Measurements from ENCODE around the gene GRHL1.

Gene GRHL1

DNA sequence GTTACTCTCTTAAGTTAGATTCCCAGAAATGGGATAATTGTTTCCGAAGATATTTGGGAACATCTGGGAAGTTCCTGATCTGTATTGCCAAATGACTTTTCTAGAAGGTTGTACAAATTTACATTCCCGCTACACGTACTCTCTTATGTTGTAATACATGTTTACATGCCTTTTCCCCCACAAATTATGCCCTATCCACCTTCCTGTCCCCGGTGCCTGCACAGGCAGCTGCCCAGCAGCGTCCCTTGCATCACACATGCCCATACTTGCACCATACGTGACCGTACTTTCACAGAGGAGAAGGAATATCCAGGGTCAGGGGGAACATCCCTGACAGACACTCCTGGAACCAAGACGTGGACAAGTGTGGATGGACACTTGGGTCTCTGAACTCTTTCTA lies 67.7 kb downstream of the GRHL1 start:
- H3K27ac ChIP-seq (ENCODE audit: low read depth, low read length), result no peak overlapping the region
- no peaks in the 10 kb centered on the region for H3K27me3 ChIP-seq (ENCODE audit: control insufficient read depth, insufficient read depth, low read length)
- no peaks in the 10 kb centered on the region for H3K4me1 ChIP-seq (ENCODE audit: control insufficient read depth, insufficient read depth, low read length)
- H3K9ac ChIP-seq (ENCODE audit: low read length), result no peak overlapping the region
- no peaks in the 10 kb centered on the region for H3K36me3 ChIP-seq (ENCODE audit: control insufficient read depth, insufficient read depth, low read length)
- H3K4me3 ChIP-seq (ENCODE audit: low read length), result no peak overlapping the region

DNA sequence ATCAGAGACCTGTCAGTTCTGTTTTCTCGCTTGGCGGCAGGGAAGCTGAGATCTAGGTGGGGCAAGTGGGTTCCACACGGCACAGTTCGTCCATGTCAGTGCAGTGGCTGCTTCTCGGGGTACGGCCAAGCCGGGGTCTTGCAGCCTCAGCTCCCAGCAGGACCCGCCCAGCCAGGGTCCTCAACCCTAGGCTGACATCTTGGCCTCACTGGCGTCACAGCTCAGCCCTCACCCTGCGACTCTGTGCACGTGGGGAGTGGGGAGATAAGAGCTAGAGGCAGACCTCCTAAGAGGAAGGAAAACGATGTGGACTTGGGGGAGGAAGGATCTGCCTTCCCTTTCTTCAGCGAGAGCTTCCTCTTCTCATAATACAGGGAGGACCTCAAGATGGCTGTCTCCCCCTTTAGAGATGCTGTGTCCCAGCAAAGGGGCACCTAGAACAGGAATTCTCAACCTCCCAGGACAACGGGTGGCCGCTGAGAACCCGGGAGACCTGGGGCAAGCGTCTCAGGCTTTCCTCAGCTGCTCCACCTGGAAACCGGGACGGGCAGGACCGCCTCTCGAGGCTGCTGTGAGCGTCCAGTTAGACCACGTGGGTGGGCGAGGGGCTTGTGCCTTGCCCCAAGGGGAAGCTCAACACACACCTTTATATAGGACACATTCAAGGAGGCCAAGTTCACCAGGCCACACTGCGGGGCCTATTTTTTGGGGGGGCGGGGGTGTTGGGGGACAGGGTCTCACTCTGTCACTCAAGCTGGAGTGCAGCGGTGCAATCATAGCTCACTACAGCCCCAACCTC lies 68.3 kb downstream of the GRHL1 start:
- no peak overlapping the region for H3K27ac ChIP-seq (ENCODE audit: low read depth, low read length)
- H3K4me1 ChIP-seq (ENCODE audit: control insufficient read depth, insufficient read depth, low read length), result no peaks in the 10 kb centered on the region
- H3K9ac ChIP-seq (ENCODE audit: low read length), result no peak overlapping the region

DNA sequence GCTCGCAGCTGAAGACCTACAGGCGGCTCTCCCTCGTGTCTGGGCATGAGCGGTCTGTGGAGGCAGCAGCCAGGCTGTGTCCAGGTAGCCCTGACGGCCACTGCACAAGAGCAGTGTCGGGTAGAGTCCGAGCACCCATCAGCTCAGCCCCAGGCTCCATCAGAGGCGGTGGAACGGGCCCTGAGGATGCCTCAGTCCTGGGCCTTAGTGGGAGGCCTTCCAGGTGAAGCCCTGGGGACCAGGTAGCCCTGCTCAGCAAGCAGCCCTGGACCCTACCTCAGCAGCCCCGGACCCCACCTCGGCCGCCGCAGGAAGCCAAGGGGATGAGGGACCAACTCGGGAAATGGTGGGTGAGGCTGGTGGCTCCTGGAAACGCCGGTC lies 70.5 kb downstream of the GRHL1 start:
- Histone ChIP-seq H3K27me3 (ENCODE audit: control insufficient read depth, insufficient read depth, low read length) (no peaks in the 10 kb centered on the region), H3K9ac (ENCODE audit: low read length) (no peak overlapping the region), H3K4me1 (ENCODE audit: control insufficient read depth, insufficient read depth, low read length) (no peaks in the 10 kb centered on the region), H3K36me3 (ENCODE audit: control insufficient read depth, insufficient read depth, low read length) (no peaks in the 10 kb centered on the region), H3K27ac (ENCODE audit: low read depth, low read length) (no peak overlapping the region), H3K4me3 (ENCODE audit: low read length) (no peak overlapping the region)

More for the DNA sequence above, 68.3 kb downstream of the GRHL1 start:
- H3K36me3 ChIP-seq (ENCODE audit: control insufficient read depth, insufficient read depth, low read length), result no peaks in the 10 kb centered on the region
- H3K4me3 ChIP-seq (ENCODE audit: low read length), result no peak overlapping the region
- no peaks in the 10 kb centered on the region for H3K27me3 ChIP-seq (ENCODE audit: control insufficient read depth, insufficient read depth, low read length)

DNA sequence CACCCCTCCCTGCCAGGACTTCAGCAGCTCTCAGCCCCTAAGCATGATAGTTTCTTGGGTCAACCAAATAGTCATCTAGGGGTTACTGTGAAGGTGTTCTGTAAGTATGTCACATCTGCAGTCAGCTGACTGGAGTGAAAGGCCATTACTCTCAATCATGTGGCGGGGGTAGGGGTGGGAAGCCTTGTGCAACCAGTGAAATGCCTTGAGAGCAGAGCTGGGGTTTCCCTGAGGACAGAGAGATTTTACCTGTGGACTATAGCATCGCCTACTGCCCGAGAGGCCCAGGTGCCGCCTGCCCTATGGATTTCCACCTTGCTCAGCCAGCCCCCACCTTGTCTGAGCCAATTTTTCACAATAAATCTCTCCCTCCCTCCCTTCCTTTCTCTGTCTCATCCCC lies 71.0 kb downstream of the GRHL1 start:
- H3K36me3 ChIP-seq (ENCODE audit: control insufficient read depth, insufficient read depth, low read length), result no peaks in the 10 kb centered on the region
- no peaks in the 10 kb centered on the region for H3K27me3 ChIP-seq (ENCODE audit: control insufficient read depth, insufficient read depth, low read length)
- no peaks in the 10 kb centered on the region for H3K4me1 ChIP-seq (ENCODE audit: control insufficient read depth, insufficient read depth, low read length)
- no peak overlapping the region for H3K4me3 ChIP-seq (ENCODE audit: low read length)
- H3K27ac ChIP-seq (ENCODE audit: low read depth, low read length), result no peak overlapping the region
- H3K9ac ChIP-seq (ENCODE audit: low read length), result no peak overlapping the region

DNA sequence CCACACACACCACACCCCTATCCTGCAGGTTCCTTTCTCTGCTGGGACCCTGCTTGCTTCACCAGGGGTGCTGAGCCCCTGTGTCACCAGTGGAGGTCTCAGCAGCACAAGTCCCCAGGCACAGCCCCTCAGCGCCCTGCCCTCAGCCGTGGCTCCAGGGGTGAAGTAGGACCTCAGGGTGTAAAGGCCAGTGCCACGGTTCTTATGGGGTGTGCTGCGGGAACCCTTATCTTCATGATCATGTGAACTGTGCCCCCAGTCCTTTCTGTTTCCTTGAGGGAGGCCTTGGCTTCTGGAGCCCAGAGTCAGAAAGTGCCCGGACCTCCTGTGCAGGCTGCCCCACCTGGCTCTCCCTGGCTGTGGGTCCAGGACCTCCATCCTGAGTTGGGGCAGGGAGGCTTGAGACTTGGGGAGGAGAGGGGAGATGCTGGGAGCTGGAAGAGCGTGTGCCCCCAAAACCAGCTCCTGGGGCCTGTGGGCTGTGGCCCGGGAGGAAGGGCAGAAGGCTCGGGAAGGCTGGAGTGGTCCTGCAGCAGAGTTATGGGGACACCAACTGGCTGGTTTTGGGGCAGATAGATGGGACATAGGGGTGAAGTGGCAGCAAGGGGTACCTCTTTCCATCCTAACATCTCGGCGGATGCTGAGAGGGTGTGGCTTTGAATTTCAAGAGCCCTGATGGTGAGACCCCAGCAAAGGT lies 71.6 kb downstream of the GRHL1 start:
- Histone ChIP-seq H3K4me3 (ENCODE audit: low read length) (no peak overlapping the region), H3K27ac (ENCODE audit: low read depth, low read length) (no peak overlapping the region)

DNA sequence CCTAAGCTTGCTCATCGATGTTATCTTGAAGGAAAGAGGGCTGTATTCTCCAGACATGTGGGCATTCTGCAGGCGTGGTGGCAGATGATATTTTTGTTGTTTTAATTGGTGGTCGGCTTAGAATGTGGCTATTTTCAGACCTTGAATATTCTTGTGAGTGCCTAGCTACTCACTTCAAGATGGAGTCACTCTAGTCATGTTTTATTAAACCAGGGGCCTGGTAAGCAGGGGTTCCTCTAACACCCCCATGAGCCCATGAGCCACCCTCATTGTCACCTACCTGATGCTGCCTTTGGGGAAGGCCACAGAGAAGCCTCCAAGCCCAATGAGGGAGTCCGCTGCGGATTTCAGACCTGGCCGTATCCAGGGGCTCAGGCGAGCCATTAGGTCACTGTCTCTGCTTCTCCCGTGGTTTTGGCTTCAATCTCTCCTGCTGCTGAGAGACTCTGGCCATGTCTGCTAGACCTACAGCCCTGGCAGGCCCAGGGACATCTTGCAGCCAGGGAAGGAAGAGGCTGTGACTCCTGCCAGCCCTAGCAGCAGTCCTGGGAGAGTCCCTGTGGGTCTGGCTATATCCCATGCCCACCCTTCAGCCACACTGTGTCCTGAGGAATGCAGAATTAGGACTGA lies 75.6 kb downstream of the GRHL1 start:
- H3K27me3 ChIP-seq (ENCODE audit: control insufficient read depth, insufficient read depth, low read length), result no peaks in the 10 kb centered on the region
- peaks cover 2% of the 10 kb centered on the region for H3K4me1 ChIP-seq (ENCODE audit: control insufficient read depth, insufficient read depth, low read length)
- no peak overlapping the region for H3K27ac ChIP-seq (ENCODE audit: low read depth, low read length)
- H3K4me3 ChIP-seq (ENCODE audit: low read length), result no peak overlapping the region
- no peak overlapping the region for H3K9ac ChIP-seq (ENCODE audit: low read length)
- H3K36me3 ChIP-seq (ENCODE audit: control insufficient read depth, insufficient read depth, low read length), result no peaks in the 10 kb centered on the region

More for the DNA sequence above, 71.6 kb downstream of the GRHL1 start:
- Histone ChIP-seq H3K27me3 (ENCODE audit: control insufficient read depth, insufficient read depth, low read length) (no peaks in the 10 kb centered on the region), H3K36me3 (ENCODE audit: control insufficient read depth, insufficient read depth, low read length) (no peaks in the 10 kb centered on the region), H3K4me1 (ENCODE audit: control insufficient read depth, insufficient read depth, low read length) (no peaks in the 10 kb centered on the region), H3K9ac (ENCODE audit: low read length) (no peak overlapping the region)

DNA sequence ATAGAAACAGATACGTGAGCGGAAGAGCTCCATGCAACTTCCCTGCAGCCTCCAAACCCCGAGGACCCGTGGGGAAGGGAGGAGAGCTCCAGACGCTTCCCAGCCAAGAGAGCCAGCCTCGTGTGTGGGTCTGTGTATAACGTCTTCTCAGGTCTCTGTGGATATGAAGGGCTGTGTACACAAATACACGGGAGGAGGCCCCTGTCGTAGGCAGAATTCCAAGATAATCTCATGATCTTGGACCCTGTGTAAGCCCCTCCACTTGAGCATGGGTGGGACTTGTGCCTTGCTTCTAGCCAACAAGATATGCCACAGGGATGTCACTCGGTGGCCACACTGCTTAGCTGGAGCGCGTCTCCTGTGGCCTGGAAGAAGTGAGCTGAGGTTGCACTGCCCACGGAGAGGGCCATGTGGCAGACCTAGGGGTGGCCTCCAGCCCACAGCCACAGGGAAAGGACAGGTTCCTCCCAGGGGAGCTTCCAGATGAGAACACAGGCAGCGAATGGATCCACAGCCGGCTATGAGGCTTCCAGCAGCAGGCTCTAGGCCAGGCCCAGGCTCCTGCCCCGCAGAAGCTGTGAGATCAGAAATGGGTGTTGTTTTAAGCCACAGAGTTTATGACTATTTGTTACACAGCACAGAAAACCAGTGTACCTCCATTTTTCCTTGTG lies 76.3 kb downstream of the GRHL1 start:
- Histone ChIP-seq H3K27me3 (ENCODE audit: control insufficient read depth, insufficient read depth, low read length) (no peaks in the 10 kb centered on the region), H3K4me1 (ENCODE audit: control insufficient read depth, insufficient read depth, low read length) (peaks cover 2% of the 10 kb centered on the region), H3K36me3 (ENCODE audit: control insufficient read depth, insufficient read depth, low read length) (no peaks in the 10 kb centered on the region), H3K9ac (ENCODE audit: low read length) (no peak overlapping the region), H3K4me3 (ENCODE audit: low read length) (no peak overlapping the region), H3K27ac (ENCODE audit: low read depth, low read length) (no peak overlapping the region)

DNA sequence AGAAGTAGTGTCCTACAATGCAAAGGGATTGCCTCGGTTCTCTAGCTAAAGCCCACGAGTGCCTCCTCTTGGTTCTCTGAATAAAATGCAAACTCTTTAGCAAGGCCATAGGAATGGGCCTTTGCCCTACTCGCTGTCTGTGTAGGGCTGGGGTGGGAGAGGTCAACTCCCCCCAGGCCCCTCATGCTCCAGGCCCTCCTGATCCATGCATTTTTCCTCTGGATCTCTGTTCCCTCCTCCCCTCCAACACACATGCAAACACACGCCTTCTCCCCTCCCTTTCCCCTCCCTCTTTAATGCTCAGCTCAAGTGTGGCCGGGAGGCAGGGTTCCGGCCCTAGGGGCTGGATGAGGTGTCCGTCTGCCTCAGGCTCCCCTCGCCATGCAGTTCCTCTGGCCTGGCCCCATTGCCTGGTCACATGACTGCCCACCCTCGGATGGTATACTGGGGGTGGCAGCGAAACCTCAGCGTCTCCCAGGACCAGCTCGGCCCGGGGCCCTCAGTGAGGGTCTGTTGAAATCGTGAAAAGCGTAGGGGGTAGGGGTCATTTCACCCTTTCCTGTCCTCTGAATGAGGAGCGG lies 77.0 kb downstream of the GRHL1 start:
- no peak overlapping the region for H3K27ac ChIP-seq (ENCODE audit: low read depth, low read length)
- no peak overlapping the region for H3K9ac ChIP-seq (ENCODE audit: low read length)
- H3K4me3 ChIP-seq (ENCODE audit: low read length), result no peak overlapping the region
- no peaks in the 10 kb centered on the region for H3K27me3 ChIP-seq (ENCODE audit: control insufficient read depth, insufficient read depth, low read length)
- no peaks in the 10 kb centered on the region for H3K36me3 ChIP-seq (ENCODE audit: control insufficient read depth, insufficient read depth, low read length)
- peaks cover 2% of the 10 kb centered on the region for H3K4me1 ChIP-seq (ENCODE audit: control insufficient read depth, insufficient read depth, low read length)

DNA sequence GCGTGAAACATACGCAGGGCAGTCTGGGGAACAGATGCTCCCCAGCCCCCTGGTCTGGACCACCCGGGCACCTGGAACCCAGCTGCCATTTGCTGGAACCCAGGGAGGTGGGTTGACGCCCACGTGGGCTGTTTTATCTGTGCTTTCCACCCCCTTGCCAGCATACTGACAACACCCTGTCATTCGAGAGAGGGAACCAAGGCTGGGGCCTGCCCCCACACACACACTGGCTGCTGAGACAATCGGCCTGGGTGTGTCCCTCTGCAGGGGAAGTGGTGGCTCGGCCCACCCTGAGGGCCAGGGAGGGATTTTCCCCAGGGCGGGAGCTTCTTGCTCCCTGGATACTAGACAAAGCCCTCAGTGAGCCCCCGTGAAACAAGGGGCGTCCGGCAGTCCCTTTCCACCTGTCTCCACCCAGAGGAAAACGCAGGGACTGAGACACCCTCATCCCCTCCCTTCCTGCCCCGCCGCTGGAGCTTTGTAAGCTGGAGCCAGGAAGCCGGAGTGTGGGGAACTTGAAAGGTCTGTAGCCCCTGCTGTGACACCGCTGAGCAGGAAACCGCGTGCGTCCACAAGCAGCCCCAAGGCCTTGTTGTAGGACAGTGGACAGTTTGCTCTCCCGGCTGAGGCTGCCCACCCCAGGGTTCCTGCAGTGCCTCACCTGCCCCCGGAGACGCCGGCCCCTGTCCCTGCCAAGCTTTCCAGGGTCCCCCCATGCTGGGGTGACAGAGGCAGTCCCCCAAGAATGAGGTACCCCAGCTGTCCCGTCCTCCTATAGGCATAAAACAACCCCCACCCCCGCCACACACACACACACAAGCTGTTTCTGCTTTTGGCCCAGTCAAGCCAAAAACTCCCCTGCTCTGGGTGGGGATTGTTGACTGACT lies 77.7 kb downstream of the GRHL1 start:
- H3K27ac ChIP-seq (ENCODE audit: low read depth, low read length), result no peak overlapping the region
- peak overlapping the region; percentile 4 for H3K9ac ChIP-seq (ENCODE audit: low read length)
- H3K4me3 ChIP-seq (ENCODE audit: low read length), result peak overlapping the region; percentile 36
- no peaks in the 10 kb centered on the region for H3K27me3 ChIP-seq (ENCODE audit: control insufficient read depth, insufficient read depth, low read length)
- no peaks in the 10 kb centered on the region for H3K36me3 ChIP-seq (ENCODE audit: control insufficient read depth, insufficient read depth, low read length)
- peaks cover 2% of the 10 kb centered on the region for H3K4me1 ChIP-seq (ENCODE audit: control insufficient read depth, insufficient read depth, low read length)

DNA sequence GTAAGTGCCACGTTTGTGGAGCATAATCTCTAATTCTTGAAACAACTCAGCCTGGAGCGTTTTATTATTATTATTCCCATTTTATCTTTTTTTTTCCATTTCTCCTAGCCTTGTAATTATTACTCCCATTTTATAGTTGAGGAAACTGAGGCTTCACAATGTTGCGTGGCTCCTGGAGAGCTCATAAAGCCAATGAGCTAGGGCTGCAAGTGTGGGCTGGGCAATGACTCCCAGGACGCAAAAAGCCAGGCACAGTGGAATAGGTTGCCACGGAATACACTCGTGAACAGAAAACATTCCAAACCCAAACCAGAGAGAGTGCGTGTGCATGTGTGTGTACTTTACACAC lies 78.4 kb downstream of the GRHL1 start:
- peak overlapping the region; percentile 4 for H3K9ac ChIP-seq (ENCODE audit: low read length)
- no peaks in the 10 kb centered on the region for H3K36me3 ChIP-seq (ENCODE audit: control insufficient read depth, insufficient read depth, low read length)
- H3K27me3 ChIP-seq (ENCODE audit: control insufficient read depth, insufficient read depth, low read length), result no peaks in the 10 kb centered on the region
- H3K4me1 ChIP-seq (ENCODE audit: control insufficient read depth, insufficient read depth, low read length), result peaks cover 2% of the 10 kb centered on the region
- no peak overlapping the region for H3K27ac ChIP-seq (ENCODE audit: low read depth, low read length)
- no peak overlapping the region for H3K4me3 ChIP-seq (ENCODE audit: low read length)

DNA sequence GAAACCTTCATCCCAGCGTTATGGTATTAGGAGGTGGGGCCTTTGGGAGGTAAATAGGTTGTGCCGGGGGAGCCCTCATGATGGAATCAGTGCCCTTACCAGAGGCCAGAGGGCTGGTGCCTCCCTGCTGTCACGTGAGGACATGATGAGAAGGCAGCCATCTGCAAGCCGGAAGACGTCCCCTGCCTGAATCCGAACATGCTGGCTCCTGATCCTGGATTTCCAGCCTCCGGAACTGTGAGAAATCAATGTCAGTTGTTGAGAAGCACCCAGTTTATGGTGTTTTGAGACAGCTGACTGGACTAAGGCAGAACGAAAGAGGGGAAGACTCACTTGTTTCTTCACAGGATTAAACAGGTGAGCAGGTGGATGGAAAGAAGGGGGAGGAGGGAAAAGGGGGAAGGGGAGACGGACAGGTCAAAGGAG lies 78.8 kb downstream of the GRHL1 start:
- H3K4me3 ChIP-seq (ENCODE audit: low read length), result no peak overlapping the region
- no peak overlapping the region for H3K27ac ChIP-seq (ENCODE audit: low read depth, low read length)
- no peaks in the 10 kb centered on the region for H3K36me3 ChIP-seq (ENCODE audit: control insufficient read depth, insufficient read depth, low read length)
- H3K9ac ChIP-seq (ENCODE audit: low read length), result no peak overlapping the region
- H3K27me3 ChIP-seq (ENCODE audit: control insufficient read depth, insufficient read depth, low read length), result no peaks in the 10 kb centered on the region
- peaks cover 2% of the 10 kb centered on the region for H3K4me1 ChIP-seq (ENCODE audit: control insufficient read depth, insufficient read depth, low read length)

Data from rectal smooth muscle tissue (tissue), 1 donor.